IMR-90 (cell line): ENCODE data around the gene CSNK2B. TPM values are rescaled to one million over a fixed set of nuclear protein-coding genes. Genes with fewer than 3 reads are reported as not detected.

Source experiments
- ATAC-seq: fragments of 200-7000 bp; cut with Tn5 transposase; 2 replicates; pipeline ENCODE4 v1.9.1; 2020; ENCODE audit warnings: low read depth, mild to moderate bottlenecking, moderate library complexity
- BruUV-seq: library from RNA; stranded (reverse); fragments of 400-500 nt; replicated peaks from 2 replicates; lab custom pipeline; 2021; lab: Mats Ljungman, UMichigan
- CTCF ChIA-PET: fragments of 300-600 bp; formaldehyde crosslinking; extraction: SDS; loops from one replicate; lab custom pipeline; 2021; ENCODE audit warnings: antibody characterized with exemption; lab: Yijun Ruan, JAX
- POLR2A ChIA-PET: fragments of 300-600 bp; sonication (Branson Sonifier 250); formaldehyde crosslinking; loops from one replicate; lab custom pipeline; 2022; ENCODE audit warnings: antibody characterized with exemption; ENCODE audit not compliant: unreplicated experiment; lab: Charles Lee
- DNase-seq: peaks from one replicate; pipeline ENCODE4 v3.0.0; 2013
- H2AFZ ChIP-seq: replicated peaks from 2 replicates; pipeline ENCODE3; 2013; ENCODE audit warnings: low read length, mild to moderate bottlenecking; ENCODE audit not compliant: poor library complexity
- H2AK5ac ChIP-seq: 2 replicates; pipeline ENCODE4 v1.6.1; 2013; ENCODE audit warnings: low read depth, low read length, inconsistent platforms
- H2AK9ac ChIP-seq: replicated peaks from 2 replicates; pipeline ENCODE3; 2013; ENCODE audit warnings: mild to moderate bottlenecking, low read depth, low read length, moderate library complexity; ENCODE audit not compliant: poor library complexity
- H2BK120ac ChIP-seq: 2 replicates; pipeline ENCODE4 v1.6.1; 2013; ENCODE audit warnings: low read depth, low read length, inconsistent platforms
- H2BK15ac ChIP-seq: 3 replicates; pipeline ENCODE4 v1.6.1; 2013; ENCODE audit warnings: low read depth, low read length, inconsistent platforms
- H2BK20ac ChIP-seq: 2 replicates; pipeline ENCODE4 v1.6.1; 2013; ENCODE audit warnings: low read depth, mild to moderate bottlenecking, inconsistent platforms, low read length, moderate library complexity
- H2BK5ac ChIP-seq: 2 replicates; pipeline ENCODE4 v1.6.1; 2013; ENCODE audit warnings: mild to moderate bottlenecking, low read depth, low read length, inconsistent platforms; ENCODE audit not compliant: poor library complexity, severe bottlenecking
- H3K14ac ChIP-seq: replicated peaks from 2 replicates; pipeline ENCODE4 v1.6.1; 2013; ENCODE audit warnings: low read depth, low read length, inconsistent platforms
- H3K18ac ChIP-seq: 2 replicates; pipeline ENCODE4 v1.6.1; 2013; ENCODE audit warnings: low read depth, low read length, control low read depth
- H3K23ac ChIP-seq: 2 replicates; pipeline ENCODE4 v1.6.1; 2013; ENCODE audit warnings: low read depth, low read length, inconsistent platforms
- H3K27ac ChIP-seq: 2 replicates; pipeline ENCODE4 v1.5.1; 2013; ENCODE audit warnings: mild to moderate bottlenecking, control low read depth, low read length; ENCODE audit not compliant: insufficient read depth
- H3K27me3 ChIP-seq: 2 replicates; pipeline ENCODE4 v1.6.1; 2013; ENCODE audit warnings: low read length; ENCODE audit not compliant: control insufficient read depth, insufficient read depth
- H3K36me3 ChIP-seq: 2 replicates; pipeline ENCODE4 v1.6.1; 2013; ENCODE audit warnings: low read length, mixed read lengths; ENCODE audit not compliant: control insufficient read depth, insufficient read depth
- H3K4ac ChIP-seq: 2 replicates; pipeline ENCODE4 v1.6.1; 2013; ENCODE audit warnings: low read depth, low read length, inconsistent platforms
- H3K4me1 ChIP-seq: 2 replicates; pipeline ENCODE4 v1.6.1; 2013; ENCODE audit warnings: low read length, mixed read lengths; ENCODE audit not compliant: control insufficient read depth, insufficient read depth
- H3K4me2 ChIP-seq: 2 replicates; pipeline ENCODE4 v1.6.1; 2013; ENCODE audit warnings: low read depth, mild to moderate bottlenecking, control low read depth, low read length, moderate library complexity
- H3K4me3 ChIP-seq: 2 replicates; pipeline ENCODE4 v1.5.1; 2013; ENCODE audit warnings: low read depth, mild to moderate bottlenecking, control low read depth, low read length, moderate library complexity; ENCODE audit not compliant: insufficient read depth
- H3K56ac ChIP-seq: 2 replicates; pipeline ENCODE4 v1.6.1; 2013; ENCODE audit warnings: low read length, inconsistent platforms; ENCODE audit not compliant: insufficient read depth; ENCODE audit errors: extremely low read depth
- H3K79me1 ChIP-seq, 2 experiments: 2 replicates each; pipeline ENCODE4 v1.6.1; 2013; ENCODE audit warnings: low read length in 2 of 2, inconsistent platforms in 1 of 2, low read depth in 1 of 2
- H3K9ac ChIP-seq: 2 replicates; pipeline ENCODE4 v1.6.1; 2013; ENCODE audit warnings: low read depth, low read length, control low read depth
- H3K9me1 ChIP-seq: 2 replicates; pipeline ENCODE4 v1.6.1; 2013; ENCODE audit warnings: low read length, inconsistent platforms; ENCODE audit not compliant: insufficient read depth
- H3K9me3 ChIP-seq: 2 replicates; pipeline ENCODE4 v1.6.1; 2013; ENCODE audit warnings: low read length; ENCODE audit not compliant: control insufficient read depth, insufficient read depth
- H4K20me1 ChIP-seq: 2 replicates; pipeline ENCODE4 v1.6.1; 2013; ENCODE audit warnings: low read length, inconsistent platforms; ENCODE audit not compliant: insufficient read depth
- H4K5ac ChIP-seq: 2 replicates; pipeline ENCODE4 v1.6.1; 2013; ENCODE audit warnings: mild to moderate bottlenecking, low read depth, low read length, control low read depth
- H4K8ac ChIP-seq, 2 experiments: 2 replicates each; pipeline ENCODE4 v1.6.1; 2013; ENCODE audit warnings: low read depth in 2 of 2, low read length in 2 of 2, control low read depth in 1 of 2, inconsistent platforms in 1 of 2
- H4K91ac ChIP-seq: 2 replicates; pipeline ENCODE4 v1.6.1; 2013; ENCODE audit warnings: low read depth, low read length, inconsistent platforms; ENCODE audit not compliant: insufficient read depth
- BHLHE40 ChIP-seq: fragments of 150-350 bp; IDR thresholded peaks from 2 replicates; pipeline ENCODE4 v1.6.1; 2016; ENCODE audit warnings: mild to moderate bottlenecking, low read depth, low read length
- CEBPB ChIP-seq: IDR thresholded peaks from 2 replicates; pipeline ENCODE4 v1.6.1; 2012; ENCODE audit warnings: low read depth, low read length, improper control_type of control experiment
- CHD1 ChIP-seq: IDR thresholded peaks from 2 replicates; pipeline ENCODE4 v1.6.1; 2012; ENCODE audit warnings: low read depth, low read length, improper control_type of control experiment
- FOS ChIP-seq: fragments of 150-350 bp; IDR thresholded peaks from 2 replicates; pipeline ENCODE4 v1.6.1; 2016; ENCODE audit warnings: low read depth, low read length
- MAFK ChIP-seq: IDR thresholded peaks from 2 replicates; pipeline ENCODE4 v1.6.1; 2012; ENCODE audit warnings: low read depth, low read length, improper control_type of control experiment
- MAZ ChIP-seq: IDR thresholded peaks from 2 replicates; pipeline ENCODE4 v1.6.1; 2012; ENCODE audit warnings: low read depth, mild to moderate bottlenecking, low read length, improper control_type of control experiment, moderate library complexity, borderline replicate concordance
- MXI1 ChIP-seq: IDR thresholded peaks from 2 replicates; pipeline ENCODE4 v1.6.1; 2012; ENCODE audit warnings: low read depth, mild to moderate bottlenecking, low read length, moderate library complexity, borderline replicate concordance
- NFE2L2 ChIP-seq: fragments of 150-350 bp; IDR thresholded peaks from 2 replicates; pipeline ENCODE4 v1.6.1; 2016; ENCODE audit warnings: low read depth, mild to moderate bottlenecking, low read length
- POLR2A ChIP-seq: IDR thresholded peaks from 2 replicates; pipeline ENCODE4 v1.6.1; 2012; ENCODE audit warnings: mild to moderate bottlenecking, low read depth, low read length
- RAD21 ChIP-seq: IDR thresholded peaks from 2 replicates; pipeline ENCODE4 v1.6.1; 2012; ENCODE audit warnings: low read length, improper control_type of control experiment
- RCOR1 ChIP-seq: IDR thresholded peaks from 2 replicates; pipeline ENCODE4 v1.6.1; 2012; ENCODE audit warnings: mild to moderate bottlenecking, low read length, improper control_type of control experiment; ENCODE audit not compliant: insufficient replicate concordance
- RFX5 ChIP-seq: IDR thresholded peaks from 2 replicates; pipeline ENCODE4 v1.8.0; 2012; ENCODE audit warnings: low read depth, mild to moderate bottlenecking, low read length, moderate library complexity
- SMC3 ChIP-seq: fragments of 150-350 bp; IDR thresholded peaks from 2 replicates; pipeline ENCODE4 v1.6.1; 2016; ENCODE audit warnings: low read depth, mild to moderate bottlenecking, antibody characterized with exemption, low read length, moderate library complexity
- WGBS, 2 experiments: methylation state at CpG; one replicate each; pipeline versions ENCODE4 v1.1.5 to v1.1.7; 2013; ENCODE audit warnings: missing lambda C conversion rate in 2 of 2; ENCODE audit not compliant: insufficient read length in 1 of 2; ENCODE audit errors: extremely low coverage in 2 of 2; 5-methylcytosine and 5-hydroxymethylcytosine counted together
- dilution Hi-C: fragments of 300-500 bp; cut with HindIII; formaldehyde crosslinking; loops from one replicate; pipeline ENCODE4 v1.14.3; 2018; ENCODE audit warnings: low sequenced_read_pairs; ENCODE audit not compliant: unreplicated experiment
- in situ Hi-C: fragments of 300-500 bp; cut with MboI; formaldehyde crosslinking; loops from 3 replicates; pipeline ENCODE4 v1.14.3; 2019; ENCODE audit warnings: low sequenced_read_pairs, inconsistent platforms, mixed read lengths
- intact Hi-C: fragments of 100-400 bp; cut with micrococcal nuclease; formaldehyde crosslinking; loops from 2 replicates; pipeline ENCODE4 v1.10.0; 2022
- polyA plus RNA-seq, 3 experiments: library from polyadenylated mRNA; depleted of rRNA; stranded (reverse); fragments of >200 nt; gene quantifications; 2 replicates each; pipeline ENCODE4 v1.2.3, GENCODE V29; 2012; ENCODE audit warnings: low replicate concordance in 1 of 3
- total RNA-seq: library from RNA; depleted of rRNA; stranded (reverse); fragments of >200 nt; gene quantifications from 2 replicates; pipeline ENCODE4 v1.2.3, GENCODE V29; 2012
- TF ChIP-seq, protein P1 (sequence below): conservative IDR thresholded peaks from 2 replicates; pipeline ENCODE4 v1.5.1; 2012; ENCODE audit warnings: mild to moderate bottlenecking, low read depth, low read length, improper control_type of control experiment
- TF ChIP-seq, protein P2 (sequence below): fragments of 150-350 bp; IDR thresholded peaks from 2 replicates; pipeline ENCODE4 v1.6.1; 2016; ENCODE audit warnings: low read depth, mild to moderate bottlenecking, low read length, moderate library complexity, borderline replicate concordance
- TF ChIP-seq, protein P3 (sequence below): fragments of 150-350 bp; IDR thresholded peaks from 2 replicates; pipeline ENCODE4 v1.6.1; 2017; ENCODE audit warnings: mild to moderate bottlenecking, antibody characterized with exemption, low read length, low read depth

The CSNK2B gene
- total and polyA plus RNA-seq, 2 of the 4 experiments (the other 2 are of a cell fraction), result 194 to 240 TPM

DNA sequence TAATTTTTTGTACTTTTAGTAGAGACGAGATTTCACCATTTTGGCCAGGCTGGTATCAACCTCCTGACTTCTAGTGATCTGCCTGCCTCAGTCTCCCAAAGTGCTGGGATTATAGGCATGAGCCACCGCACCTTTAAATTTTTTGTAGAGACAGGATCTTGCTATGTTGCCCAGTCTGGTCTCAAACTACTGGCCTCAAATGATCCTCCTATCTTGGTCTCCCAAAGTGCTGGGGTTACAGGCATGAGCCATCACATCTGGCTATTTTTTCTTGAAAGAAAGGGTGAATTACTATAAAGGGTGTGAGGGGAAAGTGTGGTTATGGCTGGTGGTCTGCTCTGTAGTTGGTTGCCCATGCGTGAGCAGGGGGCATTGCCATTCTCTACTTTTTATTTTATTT is 42.3 kb downstream of the CSNK2B start:
- intact Hi-C loops, result no loop called here
- no peak overlapping the region for H3K23ac ChIP-seq
- H3K9ac ChIP-seq, result no peak overlapping the region
- H2BK15ac ChIP-seq, result no peak overlapping the region
- H3K4ac ChIP-seq, result no peak overlapping the region
- peaks cover 18% of the 10 kb centered on the region; the same call in 1 of the 2 replicates for H3K27me3 ChIP-seq
- ChIA-PET CTCF (no interaction called here), POLR2A (no interaction called here)
- no peaks in the 10 kb centered on the region for H3K36me3 ChIP-seq
- H3K18ac ChIP-seq, result no peak overlapping the region
- no peak overlapping the region for H2AFZ ChIP-seq
- H3K56ac ChIP-seq, result no peak overlapping the region
- H3K4me1 ChIP-seq, result no peaks in the 10 kb centered on the region
- no peak for DNase-seq
- H3K9me1 ChIP-seq, result no peaks in the 10 kb centered on the region
- no peak overlapping the region for H3K27ac ChIP-seq
- no peak overlapping the region for H4K8ac ChIP-seq
- H4K20me1 ChIP-seq, result no peaks in the 10 kb centered on the region; the same call in 1 of the 2 replicates
- dilution Hi-C loops, result no loop called here
- H3K4me3 ChIP-seq, result no peak overlapping the region
- H3K9me3 ChIP-seq, result no peaks in the 10 kb centered on the region
- H2AK5ac ChIP-seq, result no peak overlapping the region
- H2BK5ac ChIP-seq, result no peak overlapping the region
- no peak for ATAC-seq
- H4K91ac ChIP-seq, result no peak overlapping the region
- H3K14ac ChIP-seq, result no peak overlapping the region
- H3K4me2 ChIP-seq, result no peak overlapping the region
- no peak for TF ChIP-seq RAD21
- no peak for TF ChIP-seq NFE2L2
- TF ChIP-seq BHLHE40, result no peak
- TF ChIP-seq, protein P1, sequence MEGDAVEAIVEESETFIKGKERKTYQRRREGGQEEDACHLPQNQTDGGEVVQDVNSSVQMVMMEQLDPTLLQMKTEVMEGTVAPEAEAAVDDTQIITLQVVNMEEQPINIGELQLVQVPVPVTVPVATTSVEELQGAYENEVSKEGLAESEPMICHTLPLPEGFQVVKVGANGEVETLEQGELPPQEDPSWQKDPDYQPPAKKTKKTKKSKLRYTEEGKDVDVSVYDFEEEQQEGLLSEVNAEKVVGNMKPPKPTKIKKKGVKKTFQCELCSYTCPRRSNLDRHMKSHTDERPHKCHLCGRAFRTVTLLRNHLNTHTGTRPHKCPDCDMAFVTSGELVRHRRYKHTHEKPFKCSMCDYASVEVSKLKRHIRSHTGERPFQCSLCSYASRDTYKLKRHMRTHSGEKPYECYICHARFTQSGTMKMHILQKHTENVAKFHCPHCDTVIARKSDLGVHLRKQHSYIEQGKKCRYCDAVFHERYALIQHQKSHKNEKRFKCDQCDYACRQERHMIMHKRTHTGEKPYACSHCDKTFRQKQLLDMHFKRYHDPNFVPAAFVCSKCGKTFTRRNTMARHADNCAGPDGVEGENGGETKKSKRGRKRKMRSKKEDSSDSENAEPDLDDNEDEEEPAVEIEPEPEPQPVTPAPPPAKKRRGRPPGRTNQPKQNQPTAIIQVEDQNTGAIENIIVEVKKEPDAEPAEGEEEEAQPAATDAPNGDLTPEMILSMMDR, result no peak
- TF ChIP-seq, protein P2, sequence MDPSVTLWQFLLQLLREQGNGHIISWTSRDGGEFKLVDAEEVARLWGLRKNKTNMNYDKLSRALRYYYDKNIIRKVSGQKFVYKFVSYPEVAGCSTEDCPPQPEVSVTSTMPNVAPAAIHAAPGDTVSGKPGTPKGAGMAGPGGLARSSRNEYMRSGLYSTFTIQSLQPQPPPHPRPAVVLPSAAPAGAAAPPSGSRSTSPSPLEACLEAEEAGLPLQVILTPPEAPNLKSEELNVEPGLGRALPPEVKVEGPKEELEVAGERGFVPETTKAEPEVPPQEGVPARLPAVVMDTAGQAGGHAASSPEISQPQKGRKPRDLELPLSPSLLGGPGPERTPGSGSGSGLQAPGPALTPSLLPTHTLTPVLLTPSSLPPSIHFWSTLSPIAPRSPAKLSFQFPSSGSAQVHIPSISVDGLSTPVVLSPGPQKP, result no peak
- no peak for TF ChIP-seq POLR2A
- no peak for TF ChIP-seq FOS
- TF ChIP-seq SMC3, result no peak
- no peak for TF ChIP-seq CHD1
- no peak for TF ChIP-seq RFX5
- TF ChIP-seq, protein P3, sequence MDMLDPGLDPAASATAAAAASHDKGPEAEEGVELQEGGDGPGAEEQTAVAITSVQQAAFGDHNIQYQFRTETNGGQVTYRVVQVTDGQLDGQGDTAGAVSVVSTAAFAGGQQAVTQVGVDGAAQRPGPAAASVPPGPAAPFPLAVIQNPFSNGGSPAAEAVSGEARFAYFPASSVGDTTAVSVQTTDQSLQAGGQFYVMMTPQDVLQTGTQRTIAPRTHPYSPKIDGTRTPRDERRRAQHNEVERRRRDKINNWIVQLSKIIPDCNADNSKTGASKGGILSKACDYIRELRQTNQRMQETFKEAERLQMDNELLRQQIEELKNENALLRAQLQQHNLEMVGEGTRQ, result no peak
- no peak for TF ChIP-seq MXI1
- no peak for TF ChIP-seq MAZ
- TF ChIP-seq CEBPB, result no peak
- TF ChIP-seq MAFK, result no peak
- TF ChIP-seq RCOR1, result no peak
- H2AK9ac ChIP-seq, result no peak overlapping the region
- H2BK20ac ChIP-seq, result no peak overlapping the region
- WGBS, 2 experiments, result 88% methylated on average over 1 of the region's 3 CpGs; no CpG with 5 or more reads in 1 of the 2 experiments
- no peak overlapping the region for H4K5ac ChIP-seq
- no peak overlapping the region for H2BK120ac ChIP-seq
- in situ Hi-C loops, result no loop called here
- no TSS peak for BruUV-seq
- H3K79me1 ChIP-seq, result no peaks in the 10 kb centered on the region; a peak in 1 of 4 replicates
